OCI-LY7 (cell line): ENCODE data around the gene CCDC9B. TPM values are rescaled to one million over a fixed set of nuclear protein-coding genes. Genes with fewer than 3 reads are reported as not detected.

Experiments used
- BruUV-seq: library from RNA; stranded (reverse); fragments of 400-500 nt; replicated peaks from 2 replicates; lab custom pipeline; 2021; lab: Mats Ljungman, UMichigan
- CTCF ChIA-PET: fragments of 300-600 bp; sonication (Branson Sonifier 250); formaldehyde crosslinking; loops from one replicate; lab custom pipeline; 2022; ENCODE audit warnings: antibody characterized with exemption; ENCODE audit not compliant: unreplicated experiment; lab: Charles Lee
- POLR2A ChIA-PET: fragments of 300-600 bp; sonication (Branson Sonifier 250); formaldehyde crosslinking; loops from one replicate; lab custom pipeline; 2022; ENCODE audit warnings: antibody characterized with exemption; lab: Charles Lee
- DNase-seq: peaks from one replicate; pipeline ENCODE4 v3.0.0-alpha.2; 2015; ENCODE audit warnings: low spot score
- H2AFZ ChIP-seq: fragments of 200-600 bp; sonication (generic), shearing (Covaris generic); 2 replicates; pipeline ENCODE4 v1.6.1; 2014; ENCODE audit warnings: mild to moderate bottlenecking, antibody characterized with exemption, low read length, moderate library complexity
- H3K27ac ChIP-seq: fragments of 200-600 bp; sonication (generic); 2 replicates; pipeline ENCODE4 v1.5.1; 2014; ENCODE audit warnings: mixed run types, low read depth, mild to moderate bottlenecking, moderate library complexity, low read length, inconsistent platforms; ENCODE audit not compliant: poor library complexity, severe bottlenecking
- H3K36me3 ChIP-seq: fragments of 200-600 bp; sonication (generic); 2 replicates; pipeline ENCODE4 v1.6.1; 2014; ENCODE audit warnings: mild to moderate bottlenecking, antibody characterized with exemption, low read length, moderate library complexity, mixed read lengths; ENCODE audit not compliant: insufficient read depth
- H3K4me1 ChIP-seq: fragments of 200-600 bp; sonication (generic); 2 replicates; pipeline ENCODE4 v1.5.1; 2014; ENCODE audit warnings: mild to moderate bottlenecking, low read length; ENCODE audit not compliant: insufficient read depth, poor library complexity, severe bottlenecking
- H3K4me2 ChIP-seq: fragments of 200-600 bp; sonication (generic); 2 replicates; pipeline ENCODE4 v1.6.1; 2014; ENCODE audit warnings: mild to moderate bottlenecking, low read length
- H3K4me3 ChIP-seq: fragments of 200-600 bp; sonication (generic); 2 replicates; pipeline ENCODE4 v1.5.1; 2014; ENCODE audit warnings: mild to moderate bottlenecking, low read depth, low read length; ENCODE audit not compliant: poor library complexity, severe bottlenecking
- H3K79me2 ChIP-seq: fragments of 200-600 bp; sonication (generic); 2 replicates; pipeline ENCODE4 v1.6.1; 2016; ENCODE audit warnings: low read depth, mild to moderate bottlenecking, low read length, moderate library complexity, mixed read lengths; ENCODE audit not compliant: insufficient read depth
- H3K9me2 ChIP-seq: fragments of 200-600 bp; sonication (generic); 2 replicates; pipeline ENCODE4 v1.6.1; 2016; ENCODE audit warnings: mild to moderate bottlenecking, low read length, mixed read lengths; ENCODE audit not compliant: insufficient read depth
- H3K9me3 ChIP-seq: fragments of 200-600 bp; sonication (generic); 2 replicates; pipeline ENCODE4 v1.6.1; 2014; ENCODE audit warnings: mild to moderate bottlenecking, mixed run types, low read length, mixed read lengths
- H4K20me1 ChIP-seq: fragments of 200-600 bp; sonication (generic); 2 replicates; pipeline ENCODE4 v1.6.1; 2014; ENCODE audit warnings: mild to moderate bottlenecking, antibody characterized with exemption, low read length, moderate library complexity, mixed read lengths; ENCODE audit not compliant: insufficient read depth
- EZH2phosphoT487 ChIP-seq: fragments of 200-600 bp; sonication (generic); IDR thresholded peaks from 2 replicates; pipeline ENCODE4 v1.6.1; 2018; ENCODE audit warnings: low read depth, borderline replicate concordance, mild to moderate bottlenecking, mixed run types, antibody characterized with exemption, low read length, moderate library complexity, mixed read lengths
- intact Hi-C: fragments of 100-400 bp; cut with micrococcal nuclease; formaldehyde crosslinking; loops from one replicate; pipeline ENCODE4 v1.10.0; 2022; ENCODE audit not compliant: unreplicated experiment
- total RNA-seq, 2 experiments: library from RNA; depleted of rRNA in 1 of 2; stranded (reverse); fragments of >200 nt in 1 of 2; shearing (Covaris generic) in 1 of 2; gene quantifications; 2 replicates each; pipeline ENCODE4 v1.2.3, GENCODE V29; 2014 to 2022
- TF ChIP-seq, protein P1 (sequence below): fragments of 200-600 bp; sonication (generic); conservative IDR thresholded peaks from 2 replicates; pipeline ENCODE4 v1.5.1; 2014; ENCODE audit warnings: mild to moderate bottlenecking, antibody characterized with exemption, low read length, moderate library complexity, mixed read lengths

Gene CCDC9B
- total RNA-seq, 2 experiments from 2014 or later = 1.4 TPM; not detected in 1

DNA sequence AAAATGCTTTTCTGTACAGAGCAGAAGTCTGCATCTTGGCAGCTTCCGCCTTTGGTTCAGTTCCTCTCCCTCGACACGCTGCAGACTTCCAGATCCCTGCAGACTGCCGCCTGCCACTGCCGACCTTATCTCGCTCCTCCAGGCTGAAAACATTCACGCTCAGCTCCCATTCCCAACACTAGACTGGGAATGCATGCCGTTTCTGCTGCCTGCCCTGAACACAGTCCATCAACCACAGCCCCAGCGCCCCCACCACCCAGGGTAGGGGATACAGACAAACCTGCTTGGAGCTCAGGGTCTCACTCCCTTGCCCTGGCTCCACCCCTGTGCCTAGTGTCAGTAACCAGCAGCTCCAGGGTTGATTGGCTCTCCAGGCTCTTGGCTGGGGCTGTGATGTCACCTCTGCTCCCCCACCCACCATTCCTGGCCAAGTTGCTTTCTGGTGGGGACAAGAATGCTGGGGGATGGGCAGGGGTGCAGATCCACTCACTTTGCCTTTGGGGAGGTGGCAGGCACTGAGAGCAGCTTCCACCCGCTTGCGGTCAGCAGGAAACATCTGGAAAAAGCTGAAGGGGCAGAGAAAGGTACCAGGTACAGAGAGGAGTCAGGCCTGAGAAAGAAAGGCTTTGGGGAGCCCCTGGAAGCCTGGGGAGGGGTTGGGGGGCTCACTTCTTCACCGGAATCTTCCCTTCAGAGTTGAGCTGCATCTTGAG, 39.1 kb downstream of the CCDC9B start:
- no peaks in the 10 kb centered on the region for H3K9me2 ChIP-seq
- POLR2A ChIA-PET = interaction anchor here (0.7 to 1.2 kb wide), 2 partner anchors 12 to 16 kb away, joined by 3 to 4 read pairs; no protein-coding TSS in a partner anchor
- intact Hi-C loops = no loop called here
- no TSS peak for BruUV-seq
- H3K4me3 ChIP-seq = no peak overlapping the region
- no peaks in the 10 kb centered on the region for H3K36me3 ChIP-seq
- H2AFZ ChIP-seq = no peak overlapping the region
- DNase-seq = no peak
- CTCF ChIA-PET = no interaction called here
- H3K79me2 ChIP-seq = no peaks in the 10 kb centered on the region
- no peaks in the 10 kb centered on the region for H3K4me1 ChIP-seq
- no peak overlapping the region for H3K4me2 ChIP-seq
- peaks cover 6% of the 10 kb centered on the region for H3K9me3 ChIP-seq
- no peak overlapping the region for H3K27ac ChIP-seq
- H4K20me1 ChIP-seq = no peaks in the 10 kb centered on the region
- no peak for TF ChIP-seq EZH2phosphoT487
- TF ChIP-seq, protein P1, sequence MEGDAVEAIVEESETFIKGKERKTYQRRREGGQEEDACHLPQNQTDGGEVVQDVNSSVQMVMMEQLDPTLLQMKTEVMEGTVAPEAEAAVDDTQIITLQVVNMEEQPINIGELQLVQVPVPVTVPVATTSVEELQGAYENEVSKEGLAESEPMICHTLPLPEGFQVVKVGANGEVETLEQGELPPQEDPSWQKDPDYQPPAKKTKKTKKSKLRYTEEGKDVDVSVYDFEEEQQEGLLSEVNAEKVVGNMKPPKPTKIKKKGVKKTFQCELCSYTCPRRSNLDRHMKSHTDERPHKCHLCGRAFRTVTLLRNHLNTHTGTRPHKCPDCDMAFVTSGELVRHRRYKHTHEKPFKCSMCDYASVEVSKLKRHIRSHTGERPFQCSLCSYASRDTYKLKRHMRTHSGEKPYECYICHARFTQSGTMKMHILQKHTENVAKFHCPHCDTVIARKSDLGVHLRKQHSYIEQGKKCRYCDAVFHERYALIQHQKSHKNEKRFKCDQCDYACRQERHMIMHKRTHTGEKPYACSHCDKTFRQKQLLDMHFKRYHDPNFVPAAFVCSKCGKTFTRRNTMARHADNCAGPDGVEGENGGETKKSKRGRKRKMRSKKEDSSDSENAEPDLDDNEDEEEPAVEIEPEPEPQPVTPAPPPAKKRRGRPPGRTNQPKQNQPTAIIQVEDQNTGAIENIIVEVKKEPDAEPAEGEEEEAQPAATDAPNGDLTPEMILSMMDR = no peak

DNA sequence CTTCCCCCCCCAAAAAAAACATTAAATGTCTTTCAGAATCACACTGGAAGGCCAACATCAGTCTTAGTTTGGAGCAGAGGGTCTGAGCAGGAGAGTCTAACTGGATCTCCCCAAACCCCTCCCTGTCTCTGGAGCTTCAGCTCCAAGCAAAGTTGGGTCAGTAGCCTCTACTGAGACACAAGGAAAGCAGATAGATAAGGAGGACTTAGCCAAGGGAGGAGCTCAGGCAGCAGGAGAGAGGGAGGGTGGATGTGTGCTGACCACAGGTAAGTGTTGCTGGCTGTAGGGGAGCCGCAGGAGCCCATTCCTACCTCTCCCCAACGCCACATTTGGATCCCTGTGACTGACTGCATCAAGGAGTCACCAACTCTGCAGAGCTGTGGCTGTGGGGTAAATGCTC, 40.0 kb downstream of the CCDC9B start:
- H2AFZ ChIP-seq = no peak overlapping the region
- no peaks in the 10 kb centered on the region for H3K79me2 ChIP-seq
- TF ChIP-seq, protein P1 = no peak
- ChIA-PET CTCF (no interaction called here), POLR2A (interaction anchor here (1.2 kb wide), 1 partner anchor 11 kb away, joined by 4 read pairs; no protein-coding TSS in a partner anchor)
- H3K4me2 ChIP-seq = no peak overlapping the region
- H3K4me1 ChIP-seq = no peaks in the 10 kb centered on the region
- H4K20me1 ChIP-seq = no peaks in the 10 kb centered on the region
- intact Hi-C loops = no loop called here
- no peak overlapping the region for H3K4me3 ChIP-seq
- no peaks in the 10 kb centered on the region for H3K9me2 ChIP-seq
- BruUV-seq = no TSS peak
- H3K36me3 ChIP-seq = no peaks in the 10 kb centered on the region
- no peak for DNase-seq
- peaks cover 6% of the 10 kb centered on the region for H3K9me3 ChIP-seq
- no peak overlapping the region for H3K27ac ChIP-seq

DNA sequence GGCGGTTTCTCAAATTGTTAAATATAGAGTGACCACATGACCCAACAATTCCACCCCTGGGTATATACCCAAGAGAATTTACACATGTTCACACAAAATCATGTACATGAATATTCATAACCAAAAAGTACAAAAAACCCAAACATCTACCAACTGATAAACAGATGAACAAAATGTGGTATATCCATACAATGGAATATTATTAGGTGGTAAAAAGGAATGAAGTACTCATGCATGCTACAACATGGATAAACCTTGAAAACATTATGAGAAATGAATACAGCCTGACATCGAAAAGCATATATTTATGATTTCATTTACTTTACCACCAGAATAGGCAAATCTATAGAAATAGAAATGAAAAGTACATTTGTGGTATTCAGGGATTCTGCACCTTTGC, 40.4 kb downstream of the CCDC9B start:
- no peak for TF ChIP-seq EZH2phosphoT487
- TF ChIP-seq, protein P1 = no peak
- Histone ChIP-seq H3K4me3 (no peak overlapping the region), H3K79me2 (no peaks in the 10 kb centered on the region), H3K27ac (no peak overlapping the region), H3K9me3 (peaks cover 6% of the 10 kb centered on the region), H3K4me2 (no peak overlapping the region), H3K9me2 (no peaks in the 10 kb centered on the region), H4K20me1 (no peaks in the 10 kb centered on the region), H3K4me1 (no peaks in the 10 kb centered on the region), H3K36me3 (no peaks in the 10 kb centered on the region), H2AFZ (no peak overlapping the region)
- intact Hi-C loops = no loop called here
- no peak for DNase-seq
- BruUV-seq = no TSS peak
- ChIA-PET POLR2A (no interaction called here), CTCF (no interaction called here)
